Endothelial cell of umbilical vein (primary cell): ENCODE measurements around the gene FBXO10. TPM values are rescaled to one million over a fixed set of nuclear protein-coding genes. Genes with fewer than 3 reads are reported as not detected.

Source experiments
- BruUV-seq: library from RNA; stranded (reverse); fragments of 400-500 nt; replicated peaks from 2 replicates; lab custom pipeline; 2021; lab: Mats Ljungman, UMichigan
- CTCF ChIA-PET: fragments of 300-600, 350-600 bp; sonication (Branson Sonifier 250); formaldehyde crosslinking; loops from one replicate; lab custom pipeline; 2021; ENCODE audit warnings: antibody characterized with exemption, inconsistent platforms; lab: Charles Lee
- POLR2A ChIA-PET: fragments of 300-600, 350-600 bp; sonication (Branson Sonifier 250); formaldehyde crosslinking; loops from one replicate; lab custom pipeline; 2021; ENCODE audit warnings: antibody characterized with exemption, inconsistent platforms; lab: Charles Lee
- DNase-seq: peaks from one replicate; pipeline ENCODE4 v3.0.0-alpha.2; 2011; ENCODE audit warnings: low read depth, low spot score
- FAIRE-seq: peaks from 2 replicates; lab custom pipeline; 2011; peaks lifted over from hg19 to GRCh38; lab: Jason Lieb, UNC
- H2AFZ ChIP-seq: 2 replicates; pipeline ENCODE4 v1.6.0; 2012; ENCODE audit warnings: low read depth, low read length, control low read depth, inconsistent platforms
- H3K27ac ChIP-seq: 2 replicates; pipeline ENCODE4 v1.5.1; 2011; ENCODE audit warnings: low read depth, mild to moderate bottlenecking, control low read depth, low read length, moderate library complexity; ENCODE audit not compliant: insufficient read depth
- H3K27me3 ChIP-seq, 2 experiments: 2 replicates each; pipeline versions ENCODE4 v1.6.0 to v1.6.1; 2011; ENCODE audit warnings: low read length in 2 of 2, mixed read lengths in 1 of 2; ENCODE audit not compliant: control insufficient read depth in 2 of 2, insufficient read depth in 2 of 2
- H3K36me3 ChIP-seq, 2 experiments: 2 replicates in 1 of 2; 3 replicates in 1 of 2; pipeline ENCODE4 v1.5.1; 2011; ENCODE audit warnings: low read length in 2 of 2, mild to moderate bottlenecking in 1 of 2, moderate library complexity in 1 of 2; ENCODE audit not compliant: control insufficient read depth in 2 of 2, insufficient read depth in 2 of 2; ENCODE audit errors: extremely low read depth in 1 of 2
- H3K4me1 ChIP-seq: 3 replicates; pipeline ENCODE4 v1.5.1; 2011; ENCODE audit warnings: mild to moderate bottlenecking, low read length; ENCODE audit not compliant: control insufficient read depth, insufficient read depth; ENCODE audit errors: extremely low read depth
- H3K4me2 ChIP-seq: 2 replicates; pipeline ENCODE4 v1.6.1; 2011; ENCODE audit warnings: low read length, control low read depth, mixed read lengths; ENCODE audit not compliant: insufficient read depth
- H3K4me3 ChIP-seq, 3 experiments: fragments of 200-600 bp in 1 of 3; sonication (generic), shearing (Covaris generic) in 1 of 3; replicated peaks in 1 of 3; 2 replicates each; pipeline ENCODE4 v1.5.1; 2011 to 2016; ENCODE audit warnings: control low read depth in 3 of 3, low read length in 3 of 3, mild to moderate bottlenecking in 2 of 3, inconsistent platforms in 1 of 3, low read depth in 1 of 3, moderate library complexity in 1 of 3; ENCODE audit not compliant: insufficient read depth in 1 of 3
- H3K79me2 ChIP-seq: 2 replicates; pipeline ENCODE4 v1.6.0; 2012; ENCODE audit warnings: low read length, inconsistent platforms; ENCODE audit not compliant: control insufficient read depth, insufficient read depth
- H3K9ac ChIP-seq: replicated peaks from 2 replicates; pipeline ENCODE3; 2011; ENCODE audit warnings: low read length, control low read depth; ENCODE audit not compliant: insufficient read depth; ENCODE audit errors: extremely low read depth
- H3K9me1 ChIP-seq: replicated peaks from 3 replicates; pipeline ENCODE4 v1.6.0; 2011; ENCODE audit warnings: mild to moderate bottlenecking, low read length; ENCODE audit not compliant: control insufficient read depth, insufficient read depth; ENCODE audit errors: extremely low read depth
- H3K9me3 ChIP-seq: replicated peaks from 2 replicates; pipeline ENCODE4 v1.5.1; 2012; ENCODE audit warnings: low read length, inconsistent platforms; ENCODE audit not compliant: control insufficient read depth, insufficient read depth
- H4K20me1 ChIP-seq: replicated peaks from 2 replicates; pipeline ENCODE3; 2011; ENCODE audit warnings: mild to moderate bottlenecking, low read length; ENCODE audit not compliant: control insufficient read depth, insufficient read depth; ENCODE audit errors: extremely low read depth
- EZH2 ChIP-seq: IDR thresholded peaks from 2 replicates; pipeline ENCODE4 v1.6.1; 2012; ENCODE audit warnings: borderline replicate concordance, low read depth, mild to moderate bottlenecking, moderate library complexity, low read length, inconsistent platforms; ENCODE audit not compliant: severe bottlenecking
- FOS ChIP-seq: IDR thresholded peaks from 2 replicates; pipeline ENCODE4 v1.6.1; 2011; ENCODE audit warnings: mild to moderate bottlenecking, low read length, moderate library complexity, borderline replicate concordance; ENCODE audit not compliant: insufficient read depth
- GATA2 ChIP-seq: IDR thresholded peaks from 2 replicates; pipeline ENCODE4 v1.7.0; 2011; ENCODE audit warnings: low read depth, mild to moderate bottlenecking, moderate library complexity, mixed read lengths, low read length; ENCODE audit not compliant: insufficient read length, insufficient read depth
- JUN ChIP-seq: IDR thresholded peaks from 2 replicates; pipeline ENCODE4 v1.6.1; 2011; ENCODE audit warnings: borderline replicate concordance, low read depth; ENCODE audit not compliant: insufficient read length, insufficient read depth
- MYC ChIP-seq: IDR thresholded peaks from one replicate; pipeline ENCODE4 v1.6.1; 2011; ENCODE audit warnings: mild to moderate bottlenecking, low read depth, low read length
- POLR2A ChIP-seq: IDR thresholded peaks from 2 replicates; pipeline ENCODE4 v1.6.1; 2012; ENCODE audit warnings: low read depth, mild to moderate bottlenecking, control low read depth, low read length
- POLR2AphosphoS5 ChIP-seq: IDR thresholded peaks from 2 replicates; pipeline ENCODE4 v1.6.1; 2012; ENCODE audit warnings: low read depth, mild to moderate bottlenecking, control low read depth, low read length, moderate library complexity; ENCODE audit not compliant: insufficient read depth
- dilution Hi-C: fragments of 300-500 bp; cut with MboI; formaldehyde crosslinking; loops from one replicate; pipeline ENCODE4 v1.15.0; 2019; ENCODE audit warnings: low sequenced_read_pairs; ENCODE audit not compliant: extremely low pct_ligation_motif_present
- intact Hi-C: fragments of 100-400 bp; cut with micrococcal nuclease; formaldehyde crosslinking; loops from one replicate; pipeline ENCODE4 v1.10.0; 2022
- polyA plus RNA-seq, 4 experiments: library from polyadenylated mRNA; depleted of rRNA in 3 of 4; stranded (reverse) in 3 of 4; unstranded in 1 of 4; fragments of >200 nt; gene quantifications; 2 replicates each; pipeline versions ENCODE4 v1.2.1 to v1.2.3, GENCODE V29; 2011 to 2012; ENCODE audit warnings: missing spikeins in 1 of 4
- total RNA-seq: library from RNA; stranded (reverse); gene quantifications from 2 replicates; pipeline ENCODE4 v1.2.3, GENCODE V29; 2021
- TF ChIP-seq, protein P1 (sequence below), 2 donors: IDR thresholded peaks; 1 replicate in 1 of 2; 2 replicates in 1 of 2; pipeline ENCODE4 v1.5.1; 2011; ENCODE audit warnings: low read length in 2 of 2, mild to moderate bottlenecking in 2 of 2, moderate library complexity in 2 of 2, control low read depth in 1 of 2, inconsistent platforms in 1 of 2, low read depth in 1 of 2; ENCODE audit not compliant: insufficient read depth in 1 of 2; ENCODE audit errors: extremely low read depth in 1 of 2
- TF ChIP-seq, protein P2 (sequence below): IDR thresholded peaks from 2 replicates; pipeline ENCODE4 v1.6.1; 2011; ENCODE audit not compliant: insufficient read depth, insufficient read length

Gene FBXO10
- total and polyA plus RNA-seq, 2 donors (not counting 3 experiments of a cell fraction or from before 2014, with no cell fraction given), result 11.8 to 14.4 TPM

DNA sequence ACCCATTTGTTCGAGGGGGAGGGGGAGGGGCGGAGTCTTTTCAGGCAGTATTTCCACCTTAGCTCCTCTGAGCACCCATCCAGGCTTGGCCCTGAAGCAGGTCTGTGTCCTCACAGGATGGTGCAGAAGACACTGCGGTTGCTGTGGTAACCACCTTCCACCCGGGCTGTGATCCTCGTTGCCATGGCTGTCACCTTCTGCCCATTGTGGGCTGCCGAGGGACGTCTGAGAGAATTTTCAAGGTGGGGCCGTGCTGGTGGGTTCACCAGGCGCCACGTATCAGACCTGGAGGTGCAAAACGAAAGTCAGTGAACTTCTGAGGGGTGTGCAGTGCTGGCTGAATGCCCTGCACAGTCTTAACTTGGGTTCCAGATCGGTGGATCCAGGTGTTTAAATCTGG lies 63.7 kb downstream of the FBXO10 start:
- Histone ChIP-seq H3K9me1 (no peaks in the 10 kb centered on the region), H3K79me2 (no peaks in the 10 kb centered on the region), H3K36me3 (peaks cover 2 to 5% of the 10 kb centered on the region in 2 experiments), H3K9ac (no peak overlapping the region), H2AFZ (no peak overlapping the region), H4K20me1 (no peaks in the 10 kb centered on the region), H3K27ac (no peak overlapping the region), H3K4me1 (no peaks in the 10 kb centered on the region), H3K4me3 (no peak overlapping the region), H3K9me3 (no peaks in the 10 kb centered on the region), H3K4me2 (no peak overlapping the region), H3K27me3 (no peaks in the 10 kb centered on the region)
- BruUV-seq, result no TSS peak
- intact Hi-C loops (no loop called here), dilution Hi-C loops (no loop called here)
- TF ChIP-seq POLR2A, result no peak
- TF ChIP-seq, protein P1, sequence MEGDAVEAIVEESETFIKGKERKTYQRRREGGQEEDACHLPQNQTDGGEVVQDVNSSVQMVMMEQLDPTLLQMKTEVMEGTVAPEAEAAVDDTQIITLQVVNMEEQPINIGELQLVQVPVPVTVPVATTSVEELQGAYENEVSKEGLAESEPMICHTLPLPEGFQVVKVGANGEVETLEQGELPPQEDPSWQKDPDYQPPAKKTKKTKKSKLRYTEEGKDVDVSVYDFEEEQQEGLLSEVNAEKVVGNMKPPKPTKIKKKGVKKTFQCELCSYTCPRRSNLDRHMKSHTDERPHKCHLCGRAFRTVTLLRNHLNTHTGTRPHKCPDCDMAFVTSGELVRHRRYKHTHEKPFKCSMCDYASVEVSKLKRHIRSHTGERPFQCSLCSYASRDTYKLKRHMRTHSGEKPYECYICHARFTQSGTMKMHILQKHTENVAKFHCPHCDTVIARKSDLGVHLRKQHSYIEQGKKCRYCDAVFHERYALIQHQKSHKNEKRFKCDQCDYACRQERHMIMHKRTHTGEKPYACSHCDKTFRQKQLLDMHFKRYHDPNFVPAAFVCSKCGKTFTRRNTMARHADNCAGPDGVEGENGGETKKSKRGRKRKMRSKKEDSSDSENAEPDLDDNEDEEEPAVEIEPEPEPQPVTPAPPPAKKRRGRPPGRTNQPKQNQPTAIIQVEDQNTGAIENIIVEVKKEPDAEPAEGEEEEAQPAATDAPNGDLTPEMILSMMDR (IDR thresholded peaks at IDR 0.05; ENCODE audit: extremely low read depth in 1 of 2, insufficient read depth in 1 of 2, low read depth in 1 of 2, low read length in 2 of 2), result no peak
- no peak for TF ChIP-seq MYC
- no peak for TF ChIP-seq EZH2
- no peak for TF ChIP-seq FOS
- TF ChIP-seq JUN, result no peak
- TF ChIP-seq, protein P2, sequence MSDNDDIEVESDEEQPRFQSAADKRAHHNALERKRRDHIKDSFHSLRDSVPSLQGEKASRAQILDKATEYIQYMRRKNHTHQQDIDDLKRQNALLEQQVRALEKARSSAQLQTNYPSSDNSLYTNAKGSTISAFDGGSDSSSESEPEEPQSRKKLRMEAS, result no peak
- no peak for TF ChIP-seq GATA2
- TF ChIP-seq POLR2AphosphoS5, result no peak
- FAIRE-seq (no peak), DNase-seq (no peak)
- ChIA-PET POLR2A (no interaction called here), CTCF (no interaction called here)
